ENCODE data around the gene TCEAL2.

TCEAL2 gene

DNA sequence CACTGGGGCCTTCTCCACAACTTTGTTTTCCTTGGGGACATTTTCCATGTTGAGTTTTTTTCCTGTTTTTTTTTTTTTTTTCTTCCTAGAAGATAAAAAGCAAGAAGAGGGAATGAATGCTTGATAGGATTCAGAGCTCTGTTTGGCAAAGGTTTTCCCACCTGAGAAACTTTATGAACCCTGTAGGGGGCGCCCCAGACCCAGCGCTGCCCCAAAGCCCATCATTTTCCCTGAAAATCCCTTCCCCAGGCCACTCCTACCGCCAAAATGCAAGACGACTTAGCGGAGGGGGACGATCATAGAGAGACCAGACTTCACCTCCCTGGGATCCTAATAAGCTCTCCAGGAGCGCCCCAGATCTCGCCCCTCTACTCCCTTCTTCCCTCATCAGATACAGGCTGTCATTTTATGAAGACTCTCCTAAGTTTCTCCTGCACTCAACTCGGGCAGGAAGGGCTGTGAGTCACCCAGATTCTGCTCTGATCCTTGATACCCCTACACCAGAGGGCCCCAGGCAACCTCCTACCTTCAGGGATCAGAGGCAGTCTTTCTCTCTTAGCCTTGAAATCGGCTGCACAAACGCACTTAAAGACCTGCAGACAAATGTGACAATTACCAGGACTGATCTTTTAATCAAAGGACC lies 28.9 kb downstream of the TCEAL2 start:
- H3K9me2 ChIP-seq (replicated peaks; ENCODE audit: insufficient read depth, low read length): no peaks in the 10 kb centered on the region
- no peaks in the 10 kb centered on the region for H3K27me3 ChIP-seq (ENCODE audit: low read length)
- H3K9ac ChIP-seq (ENCODE audit: low read length): no peak overlapping the region
- no peak overlapping the region for H3K27ac ChIP-seq (ENCODE audit: low read depth, low read length)
- H3F3A ChIP-seq (ENCODE audit: insufficient read depth): no peaks in the 10 kb centered on the region
- H3K4me2 ChIP-seq (ENCODE audit: low read depth, low read length, poor library complexity, severe bottlenecking): no peak overlapping the region
- H3K79me2 ChIP-seq (ENCODE audit: insufficient read depth, low read length): no peaks in the 10 kb centered on the region
- no peak overlapping the region for H3K4me3 ChIP-seq (ENCODE audit: insufficient read depth, low read length, poor library complexity, severe bottlenecking)
- no peaks in the 10 kb centered on the region for H3K9me3 ChIP-seq (ENCODE audit: insufficient read depth, low read length)
- H4K20me1 ChIP-seq (ENCODE audit: low read depth, low read length): no peaks in the 10 kb centered on the region
- no peak overlapping the region for H2AFZ ChIP-seq (ENCODE audit: low read depth, low read length, severe bottlenecking)
- no peaks in the 10 kb centered on the region for H3K36me3 ChIP-seq (ENCODE audit: low read length)
- TF ChIP-seq, protein P1, sequence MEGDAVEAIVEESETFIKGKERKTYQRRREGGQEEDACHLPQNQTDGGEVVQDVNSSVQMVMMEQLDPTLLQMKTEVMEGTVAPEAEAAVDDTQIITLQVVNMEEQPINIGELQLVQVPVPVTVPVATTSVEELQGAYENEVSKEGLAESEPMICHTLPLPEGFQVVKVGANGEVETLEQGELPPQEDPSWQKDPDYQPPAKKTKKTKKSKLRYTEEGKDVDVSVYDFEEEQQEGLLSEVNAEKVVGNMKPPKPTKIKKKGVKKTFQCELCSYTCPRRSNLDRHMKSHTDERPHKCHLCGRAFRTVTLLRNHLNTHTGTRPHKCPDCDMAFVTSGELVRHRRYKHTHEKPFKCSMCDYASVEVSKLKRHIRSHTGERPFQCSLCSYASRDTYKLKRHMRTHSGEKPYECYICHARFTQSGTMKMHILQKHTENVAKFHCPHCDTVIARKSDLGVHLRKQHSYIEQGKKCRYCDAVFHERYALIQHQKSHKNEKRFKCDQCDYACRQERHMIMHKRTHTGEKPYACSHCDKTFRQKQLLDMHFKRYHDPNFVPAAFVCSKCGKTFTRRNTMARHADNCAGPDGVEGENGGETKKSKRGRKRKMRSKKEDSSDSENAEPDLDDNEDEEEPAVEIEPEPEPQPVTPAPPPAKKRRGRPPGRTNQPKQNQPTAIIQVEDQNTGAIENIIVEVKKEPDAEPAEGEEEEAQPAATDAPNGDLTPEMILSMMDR (IDR thresholded peaks at IDR 0.05; ENCODE audit: insufficient read depth, low read length, poor library complexity, severe bottlenecking): no peak
- TF ChIP-seq EZH2phosphoT487 (conservative IDR thresholded peaks at IDR 0.05; ENCODE audit: low read length): no peak

- Histone ChIP-seq H3K27me3 (ENCODE audit: low read length) (no peaks in the 10 kb centered on the region), H3K79me2 (ENCODE audit: insufficient read depth, low read length) (no peaks in the 10 kb centered on the region), H3K36me3 (ENCODE audit: low read length) (no peaks in the 10 kb centered on the region), H3K9ac (ENCODE audit: low read length) (no peak overlapping the region), H4K20me1 (ENCODE audit: low read depth, low read length) (no peaks in the 10 kb centered on the region), H2AFZ (ENCODE audit: low read depth, low read length, severe bottlenecking) (no peak overlapping the region), H3K4me3 (ENCODE audit: insufficient read depth, low read length, poor library complexity, severe bottlenecking) (no peak overlapping the region), H3K4me2 (ENCODE audit: low read depth, low read length, poor library complexity, severe bottlenecking) (peak overlapping the region; percentile 39), H3K9me3 (ENCODE audit: insufficient read depth, low read length) (no peaks in the 10 kb centered on the region), H3F3A (ENCODE audit: insufficient read depth) (no peaks in the 10 kb centered on the region), H3K27ac (ENCODE audit: low read depth, low read length) (no peak overlapping the region), H3K9me2 (replicated peaks; ENCODE audit: insufficient read depth, low read length) (no peaks in the 10 kb centered on the region)
- TF ChIP-seq, protein P1 (IDR thresholded peaks at IDR 0.05; ENCODE audit: insufficient read depth, low read length, poor library complexity, severe bottlenecking): no peak
- TF ChIP-seq EZH2phosphoT487 (conservative IDR thresholded peaks at IDR 0.05; ENCODE audit: low read length): no peak
These were observed 29.7 kb downstream of the TCEAL2 start for GRCh38 chrX:102154900-102155805.

DNA sequence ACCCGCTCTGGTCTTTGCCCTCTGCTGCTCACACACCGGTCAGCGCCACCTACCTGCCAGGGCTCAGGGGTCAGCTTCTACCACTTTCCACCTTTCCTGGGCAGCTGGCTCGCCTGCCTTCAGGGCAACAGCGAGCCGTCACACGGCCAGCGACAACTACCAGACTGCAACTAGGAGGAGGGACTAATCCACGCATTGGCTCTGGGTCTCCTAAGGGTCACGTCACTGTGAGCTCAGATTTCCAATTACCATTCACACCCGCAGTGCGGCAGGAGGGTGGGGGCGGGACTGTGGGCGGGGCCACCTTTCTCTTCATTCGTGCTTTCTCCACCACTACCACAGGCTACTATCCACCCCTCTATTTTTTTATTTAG lies 30.3 kb downstream of the TCEAL2 start, which contains the start of gene BEX5:
Gene BEX5 (minus strand): TSS at position 172 of the 374 bp plus-strand sequence. CDS start 1,712 bp downstream, outside the sequence.
- Histone ChIP-seq H3K4me2 (ENCODE audit: low read depth, low read length, poor library complexity, severe bottlenecking) (peak within 1 kb of the TSS; percentile 39), H3K36me3 (ENCODE audit: low read length) (no peaks in the 10 kb centered on the region), H3K27ac (ENCODE audit: low read depth, low read length) (no peak within 1 kb of the TSS), H3K27me3 (ENCODE audit: low read length) (no peaks in the 10 kb centered on the region), H3K9me3 (ENCODE audit: insufficient read depth, low read length) (no peaks in the 10 kb centered on the region), H3F3A (ENCODE audit: insufficient read depth) (no peaks in the 10 kb centered on the region), H2AFZ (ENCODE audit: low read depth, low read length, severe bottlenecking) (no peak within 1 kb of the TSS), H3K79me2 (ENCODE audit: insufficient read depth, low read length) (no peaks in the 10 kb centered on the region), H3K9ac (ENCODE audit: low read length) (no peak within 1 kb of the TSS), H3K4me3 (ENCODE audit: insufficient read depth, low read length, poor library complexity, severe bottlenecking) (no peak within 1 kb of the TSS), H3K9me2 (replicated peaks; ENCODE audit: insufficient read depth, low read length) (no peaks in the 10 kb centered on the region), H4K20me1 (ENCODE audit: low read depth, low read length) (no peaks in the 10 kb centered on the region)
- TF ChIP-seq, protein P1 (IDR thresholded peaks at IDR 0.05; ENCODE audit: insufficient read depth, low read length, poor library complexity, severe bottlenecking): no peak
- TF ChIP-seq EZH2phosphoT487 (conservative IDR thresholded peaks at IDR 0.05; ENCODE audit: low read length): no peak

Measured in SU-DHL-6 (cell line).